Left colon (tissue), 2 donors: ENCODE results near the gene PSMF1. TPM values are rescaled to one million over a fixed set of nuclear protein-coding genes. Genes with fewer than 3 reads are reported as not detected.
A peak's percentile ranks its signal among the peaks of the same experiment; 100 is the strongest.

Experiments
- ATAC-seq: fragments of 200-7000 bp; cut with Tn5 transposase; one replicate; pipeline ENCODE4 v1.9.1; 2020; ENCODE audit warnings: mild to moderate bottlenecking, moderate library complexity
- DNase-seq, 2 donors: peaks; one replicate each; pipeline ENCODE4 v3.0.0-alpha.2; 2020
- intact Hi-C, 2 donors: fragments of 100-400 bp; cut with DNase I in 1 of 2; cut with micrococcal nuclease in 1 of 2; formaldehyde crosslinking; loops; one replicate each; pipeline versions ENCODE4 v1.11.2 to v1.14.0; 2022; cut with DNase I, micrococcal nuclease
- total RNA-seq, 2 donors: library from RNA; stranded (reverse); fragmentation: NEBNext Ultra II Directional; extraction: Animal tissue kit (Norgen Biotek cat#: 25700); gene quantifications; one replicate each; pipeline ENCODE4 v1.2.1, GENCODE V29; 2021
- donor health status: DM: no; HTN: no; CAD: no.
- donor health status: DM: yes; HTN: yes; CAD: no.

Gene PSMF1
- total RNA-seq, 2 donors from 2014 or later: 119 to 133 TPM

- ATAC-seq: no peak
- intact Hi-C loops: no loop called here
- no peak for DNase-seq
Measured at GRCh38 chr20:1184260-1184637, 65.8 kb downstream of the PSMF1 start.

GRCh38 chr20:1184638-1185315 is 66.4 kb downstream of the PSMF1 start, which contains the start of gene TMEM74B:
Gene TMEM74B (minus strand): TSS chr20:1184981. CDS start chr20:1183801, 1,180 bp downstream.
- intact Hi-C loops: no loop called here
- DNase-seq (peak in 1 of 2 donors; percentile 11), ATAC-seq (peak; percentile 42)

- intact Hi-C loops: no loop called here
Measured at GRCh38 chr20:1185316-1185741, 66.9 kb downstream of the PSMF1 start.

GRCh38 chr20:1185790-1186334 is 67.5 kb downstream of the PSMF1 start:
- intact Hi-C loops: no loop called here
- ATAC-seq: peak; percentile 68
- DNase-seq: peak; percentile 37 to 50

More at GRCh38 chr20:1185316-1185741, 66.9 kb downstream of the PSMF1 start:
- peak in 1 of 2 donors; percentile 10 for DNase-seq
- peak; percentile 38 for ATAC-seq

- intact Hi-C loops: no loop called here
- DNase-seq: no peak
- no peak for ATAC-seq
Measured at GRCh38 chr20:1186367-1186991, 68.1 kb downstream of the PSMF1 start.

- peak; percentile 57 for ATAC-seq
- intact Hi-C loops: no loop called here
- no peak for DNase-seq
Measured at GRCh38 chr20:1187605-1188171, 69.3 kb downstream of the PSMF1 start.

GRCh38 chr20:1188347-1188746 is 69.9 kb downstream of the PSMF1 start:
- intact Hi-C loops: no loop called here
- no peak for ATAC-seq
- DNase-seq: no peak

GRCh38 chr20:1189827-1190226 is 71.4 kb downstream of the PSMF1 start:
- DNase-seq (no peak), ATAC-seq (no peak)
- intact Hi-C loops: no loop called here

- DNase-seq (no peak), ATAC-seq (no peak)
- intact Hi-C loops: no loop called here
Measured at GRCh38 chr20:1190847-1191246, 72.4 kb downstream of the PSMF1 start.

GRCh38 chr20:1191299-1191698 is 72.9 kb downstream of the PSMF1 start:
- ATAC-seq (no peak), DNase-seq (no peak)
- intact Hi-C loops: no loop called here

- DNase-seq (no peak), ATAC-seq (no peak)
- intact Hi-C loops: no loop called here
Measured at GRCh38 chr20:1195226-1195625, 76.8 kb downstream of the PSMF1 start.

- ATAC-seq: no peak
- DNase-seq: no peak
- intact Hi-C loops: no loop called here
Measured at GRCh38 chr20:1196634-1197033, 78.2 kb downstream of the PSMF1 start.

GRCh38 chr20:1197801-1198200 is 79.4 kb downstream of the PSMF1 start:
- intact Hi-C loops: no loop called here
- DNase-seq (no peak), ATAC-seq (no peak)

GRCh38 chr20:1198751-1199150 is 80.3 kb downstream of the PSMF1 start:
- no peak for DNase-seq
- intact Hi-C loops: no loop called here
- no peak for ATAC-seq

GRCh38 chr20:1199212-1199873 is 80.9 kb downstream of the PSMF1 start:
- no peak for ATAC-seq
- no peak for DNase-seq
- intact Hi-C loops: no loop called here

GRCh38 chr20:1199964-1200363 is 81.6 kb downstream of the PSMF1 start:
- DNase-seq (no peak), ATAC-seq (no peak)
- intact Hi-C loops: loop anchor here in 1 of 2 donors (10.0 kb wide), 1 partner anchor 95 kb away; no protein-coding TSS in a partner anchor

- intact Hi-C loops: loop anchor here in 1 of 2 donors (10.0 kb wide), 1 partner anchor 98 kb away; no protein-coding TSS in a partner anchor
- ATAC-seq (peak; percentile 59), DNase-seq (no peak)
Measured at GRCh38 chr20:1202762-1203504, 84.5 kb downstream of the PSMF1 start, which contains the start of gene C20orf202. Gene C20orf202 (plus strand): TSS chr20:1203454. CDS start chr20:1203586, 132 bp downstream.

GRCh38 chr20:1203630-1204029 is 85.2 kb downstream of the PSMF1 start:
- intact Hi-C loops: loop anchor here in 1 of 2 donors (10.0 kb wide), 1 partner anchor 99 kb away; no protein-coding TSS in a partner anchor
- no peak for DNase-seq
- peak; percentile 81 for ATAC-seq
